ENCODE results near the gene YJEFN3.

Gene YJEFN3

DNA sequence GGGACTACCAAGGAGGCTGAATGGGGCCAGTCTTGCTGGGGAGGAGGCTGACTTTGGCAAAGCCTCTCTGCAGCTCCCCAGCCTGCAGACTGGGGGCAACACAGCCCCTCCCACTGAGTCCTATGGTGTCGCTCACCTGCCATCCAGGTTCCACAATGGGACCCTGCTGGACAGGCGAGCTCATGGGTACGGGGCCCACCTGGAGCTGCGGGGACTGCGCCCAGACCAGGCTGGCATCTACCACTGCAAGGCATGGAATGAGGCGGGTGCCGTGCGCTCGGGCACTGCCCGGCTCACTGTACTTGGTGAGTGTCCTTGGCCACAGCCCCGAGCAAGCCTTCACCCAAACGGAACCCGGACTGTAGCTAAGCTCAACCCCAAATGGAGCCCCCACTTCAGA lies 14.4 kb downstream of the YJEFN3 start:
- H3K9me3 ChIP-seq (ENCODE audit: control insufficient read depth, insufficient read depth, low read length), result no peaks in the 10 kb centered on the region
- H3F3A ChIP-seq (ENCODE audit: control insufficient read depth, insufficient read depth), result no peaks in the 10 kb centered on the region; the same call in 1 of the 2 replicates
- H3K27me3 ChIP-seq (ENCODE audit: control insufficient read depth, low read length), result peaks cover 9% of the 10 kb centered on the region
- TF ChIP-seq, protein P1, sequence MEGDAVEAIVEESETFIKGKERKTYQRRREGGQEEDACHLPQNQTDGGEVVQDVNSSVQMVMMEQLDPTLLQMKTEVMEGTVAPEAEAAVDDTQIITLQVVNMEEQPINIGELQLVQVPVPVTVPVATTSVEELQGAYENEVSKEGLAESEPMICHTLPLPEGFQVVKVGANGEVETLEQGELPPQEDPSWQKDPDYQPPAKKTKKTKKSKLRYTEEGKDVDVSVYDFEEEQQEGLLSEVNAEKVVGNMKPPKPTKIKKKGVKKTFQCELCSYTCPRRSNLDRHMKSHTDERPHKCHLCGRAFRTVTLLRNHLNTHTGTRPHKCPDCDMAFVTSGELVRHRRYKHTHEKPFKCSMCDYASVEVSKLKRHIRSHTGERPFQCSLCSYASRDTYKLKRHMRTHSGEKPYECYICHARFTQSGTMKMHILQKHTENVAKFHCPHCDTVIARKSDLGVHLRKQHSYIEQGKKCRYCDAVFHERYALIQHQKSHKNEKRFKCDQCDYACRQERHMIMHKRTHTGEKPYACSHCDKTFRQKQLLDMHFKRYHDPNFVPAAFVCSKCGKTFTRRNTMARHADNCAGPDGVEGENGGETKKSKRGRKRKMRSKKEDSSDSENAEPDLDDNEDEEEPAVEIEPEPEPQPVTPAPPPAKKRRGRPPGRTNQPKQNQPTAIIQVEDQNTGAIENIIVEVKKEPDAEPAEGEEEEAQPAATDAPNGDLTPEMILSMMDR (IDR thresholded peaks at IDR 0.05; ENCODE audit: low read depth, low read length, poor library complexity, severe bottlenecking), result no peak
- TF ChIP-seq EZH2phosphoT487 (IDR thresholded peaks at IDR 0.05; ENCODE audit: borderline replicate concordance, low read length), result no peak
- H3K9me2 ChIP-seq (replicated peaks; ENCODE audit: control insufficient read depth, low read length), result no peaks in the 10 kb centered on the region
- H3K36me3 ChIP-seq (ENCODE audit: control insufficient read depth, low read length), result no peaks in the 10 kb centered on the region
- H3K79me2 ChIP-seq (ENCODE audit: control insufficient read depth, low read length), result no peaks in the 10 kb centered on the region
- H3K4me3 ChIP-seq (ENCODE audit: low read length), result no peak overlapping the region
- H4K20me1 ChIP-seq (ENCODE audit: control insufficient read depth, insufficient read depth, low read depth, low read length), result no peaks in the 10 kb centered on the region
- no peak overlapping the region for H3K4me2 ChIP-seq (ENCODE audit: low read length)
- no peak overlapping the region for H3K27ac ChIP-seq (ENCODE audit: low read depth, low read length)
- H3K4me1 ChIP-seq (ENCODE audit: control insufficient read depth, low read length), result peaks cover 20% of the 10 kb centered on the region

DNA sequence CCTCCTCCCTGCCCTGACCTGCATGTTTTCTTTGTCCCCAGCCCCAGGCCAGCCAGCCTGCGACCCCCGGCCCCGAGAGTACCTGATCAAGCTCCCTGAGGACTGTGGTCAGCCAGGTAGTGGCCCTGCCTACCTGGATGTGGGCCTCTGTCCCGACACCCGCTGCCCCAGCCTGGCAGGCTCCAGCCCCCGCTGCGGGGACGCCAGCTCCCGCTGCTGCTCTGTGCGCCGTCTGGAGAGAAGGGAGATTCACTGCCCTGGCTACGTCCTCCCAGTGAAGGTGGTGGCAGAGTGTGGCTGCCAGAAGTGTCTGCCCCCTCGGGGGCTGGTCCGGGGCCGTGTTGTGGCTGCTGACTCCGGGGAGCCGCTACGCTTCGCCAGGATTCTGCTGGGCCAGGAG lies 14.9 kb downstream of the YJEFN3 start:
- no peak overlapping the region for H3K4me2 ChIP-seq (ENCODE audit: low read length)
- H3K36me3 ChIP-seq (ENCODE audit: control insufficient read depth, low read length), result no peaks in the 10 kb centered on the region
- no peaks in the 10 kb centered on the region for H3K9me2 ChIP-seq (replicated peaks; ENCODE audit: control insufficient read depth, low read length)
- TF ChIP-seq, protein P1 (IDR thresholded peaks at IDR 0.05; ENCODE audit: low read depth, low read length, poor library complexity, severe bottlenecking), result no peak
- TF ChIP-seq EZH2phosphoT487 (IDR thresholded peaks at IDR 0.05; ENCODE audit: borderline replicate concordance, low read length), result no peak
- no peaks in the 10 kb centered on the region for H4K20me1 ChIP-seq (ENCODE audit: control insufficient read depth, insufficient read depth, low read depth, low read length)
- no peak overlapping the region for H3K27ac ChIP-seq (ENCODE audit: low read depth, low read length)
- no peaks in the 10 kb centered on the region; the same call in 1 of the 2 replicates for H3F3A ChIP-seq (ENCODE audit: control insufficient read depth, insufficient read depth)
- H3K27me3 ChIP-seq (ENCODE audit: control insufficient read depth, low read length), result peaks cover 4% of the 10 kb centered on the region
- H3K4me1 ChIP-seq (ENCODE audit: control insufficient read depth, low read length), result peaks cover 15% of the 10 kb centered on the region
- no peaks in the 10 kb centered on the region for H3K9me3 ChIP-seq (ENCODE audit: control insufficient read depth, insufficient read depth, low read length)
- H3K4me3 ChIP-seq (ENCODE audit: low read length), result no peak overlapping the region
- H3K79me2 ChIP-seq (ENCODE audit: control insufficient read depth, low read length), result no peaks in the 10 kb centered on the region

DNA sequence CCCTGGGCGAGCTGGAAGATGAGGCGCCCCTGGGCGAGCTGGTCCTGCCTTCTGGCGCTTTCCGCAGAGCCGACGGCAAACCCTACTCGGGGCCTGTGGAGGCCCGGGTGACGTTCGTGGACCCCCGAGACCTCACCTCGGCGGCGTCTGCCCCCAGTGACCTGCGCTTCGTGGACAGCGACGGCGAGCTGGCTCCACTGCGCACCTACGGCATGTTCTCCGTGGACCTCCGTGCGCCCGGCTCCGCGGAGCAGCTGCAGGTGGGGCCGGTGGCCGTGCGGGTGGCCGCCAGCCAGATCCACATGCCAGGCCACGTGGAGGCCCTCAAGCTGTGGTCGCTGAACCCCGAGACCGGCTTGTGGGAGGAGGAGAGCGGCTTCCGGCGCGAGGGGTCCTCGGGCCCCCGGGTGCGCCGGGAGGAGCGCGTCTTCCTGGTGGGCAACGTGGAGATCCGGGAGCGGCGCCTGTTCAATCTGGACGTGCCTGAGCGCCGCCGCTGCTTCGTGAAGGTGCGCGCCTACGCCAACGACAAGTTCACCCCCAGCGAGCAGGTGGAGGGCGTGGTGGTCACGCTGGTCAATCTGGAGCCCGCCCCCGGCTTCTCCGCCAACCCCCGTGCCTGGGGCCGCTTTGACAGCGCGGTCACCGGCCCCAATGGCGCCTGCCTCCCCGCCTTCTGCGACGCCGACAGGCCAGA lies 15.7 kb downstream of the YJEFN3 start:
- no peaks in the 10 kb centered on the region for H3K9me2 ChIP-seq (replicated peaks; ENCODE audit: control insufficient read depth, low read length)
- H3K79me2 ChIP-seq (ENCODE audit: control insufficient read depth, low read length), result no peaks in the 10 kb centered on the region
- H3K4me2 ChIP-seq (ENCODE audit: low read length), result no peak overlapping the region
- H3F3A ChIP-seq (ENCODE audit: control insufficient read depth, insufficient read depth), result no peaks in the 10 kb centered on the region
- TF ChIP-seq EZH2phosphoT487 (IDR thresholded peaks at IDR 0.05; ENCODE audit: borderline replicate concordance, low read length), result no peak
- TF ChIP-seq, protein P1 (IDR thresholded peaks at IDR 0.05; ENCODE audit: low read depth, low read length, poor library complexity, severe bottlenecking), result no peak
- no peaks in the 10 kb centered on the region for H3K36me3 ChIP-seq (ENCODE audit: control insufficient read depth, low read length)
- no peak overlapping the region for H3K27ac ChIP-seq (ENCODE audit: low read depth, low read length)
- no peak overlapping the region for H3K4me3 ChIP-seq (ENCODE audit: low read length)
- H3K9me3 ChIP-seq (ENCODE audit: control insufficient read depth, insufficient read depth, low read length), result no peaks in the 10 kb centered on the region
- no peaks in the 10 kb centered on the region; the same call in 1 of the 2 replicates for H3K27me3 ChIP-seq (ENCODE audit: control insufficient read depth, low read length)
- peaks cover 11% of the 10 kb centered on the region for H3K4me1 ChIP-seq (ENCODE audit: control insufficient read depth, low read length)
- H4K20me1 ChIP-seq (ENCODE audit: control insufficient read depth, insufficient read depth, low read depth, low read length), result no peaks in the 10 kb centered on the region
